PC-3 (cell line): ENCODE data around the gene GALNTL6. TPM values are rescaled to one million over a fixed set of nuclear protein-coding genes. Genes with fewer than 3 reads are reported as not detected.

Experiments used
- ATAC-seq: fragments of 200-7000 bp; cut with Tn5 transposase; 2 replicates; pipeline ENCODE4 v1.9.1; 2020; ENCODE audit warnings: mild to moderate bottlenecking, moderate library complexity
- BruUV-seq: library from RNA; stranded (reverse); fragments of 400-500 nt; replicated peaks from 2 replicates; lab custom pipeline; 2021; lab: Mats Ljungman, UMichigan
- CTCF ChIA-PET: fragments of 300-600 bp; sonication (Branson Sonifier 250); formaldehyde crosslinking; loops from one replicate; lab custom pipeline; 2022; ENCODE audit warnings: antibody characterized with exemption; lab: Charles Lee
- POLR2A ChIA-PET: fragments of 300-600 bp; sonication (Branson Sonifier 250); formaldehyde crosslinking; loops from one replicate; lab custom pipeline; 2022; ENCODE audit warnings: antibody characterized with exemption; ENCODE audit not compliant: unreplicated experiment; lab: Charles Lee
- DNase-seq: peaks from one replicate; pipeline ENCODE4 v3.0.0-alpha.2; 2015
- H2AFZ ChIP-seq: fragments of 300-600 bp; sonication (generic); 2 replicates; pipeline ENCODE4 v1.6.0; 2016; ENCODE audit warnings: antibody characterized with exemption, low read length
- H3F3A ChIP-seq: fragments of 300-600 bp; sonication (generic); one replicate; pipeline ENCODE4 v1.6.0; 2017; ENCODE audit warnings: antibody characterized with exemption, low read length, control low read depth, mild to moderate bottlenecking; ENCODE audit not compliant: unreplicated experiment
- H3K27ac ChIP-seq: fragments of 300-600 bp; sonication (generic); 2 replicates; pipeline ENCODE4 v1.5.1; 2016; ENCODE audit warnings: mild to moderate bottlenecking, low read length
- H3K27me3 ChIP-seq: fragments of 300-600 bp; sonication (generic); 2 replicates; pipeline ENCODE4 v1.6.1; 2016; ENCODE audit warnings: low read length, mixed read lengths
- H3K36me3 ChIP-seq: fragments of 300-600 bp; sonication (generic); 2 replicates; pipeline ENCODE4 v1.6.1; 2016; ENCODE audit warnings: low read depth, mixed run types, low read length, mixed read lengths
- H3K4me1 ChIP-seq: fragments of 300-600 bp; sonication (generic); 2 replicates; pipeline ENCODE4 v1.5.1; 2016; ENCODE audit warnings: low read length; ENCODE audit not compliant: insufficient read depth
- H3K4me2 ChIP-seq: fragments of 300-600 bp; sonication (generic); 2 replicates; pipeline ENCODE4 v1.6.0; 2016; ENCODE audit warnings: low read length
- H3K4me3 ChIP-seq: fragments of 300-600 bp; sonication (generic); 2 replicates; pipeline ENCODE4 v1.5.1; 2016; ENCODE audit warnings: mild to moderate bottlenecking, low read length, mixed read lengths
- H3K79me2 ChIP-seq: fragments of 300-600 bp; sonication (generic); 2 replicates; pipeline ENCODE4 v1.6.1; 2017; ENCODE audit warnings: low read length, mixed read lengths
- H3K9ac ChIP-seq: fragments of 300-600 bp; sonication (generic); 2 replicates; pipeline ENCODE4 v1.6.0; 2016; ENCODE audit warnings: mild to moderate bottlenecking, low read length
- H3K9me2 ChIP-seq: fragments of 300-600 bp; sonication (generic); replicated peaks from 2 replicates; pipeline ENCODE4 v1.6.1; 2016; ENCODE audit warnings: mixed run types, low read length, mixed read lengths
- H3K9me3 ChIP-seq: fragments of 300-600 bp; sonication (generic); 2 replicates; pipeline ENCODE4 v1.6.1; 2016; ENCODE audit warnings: low read length, mixed read lengths
- H4K20me1 ChIP-seq: fragments of 300-600 bp; sonication (generic); 2 replicates; pipeline ENCODE4 v1.6.1; 2016; ENCODE audit warnings: low read length, mixed read lengths
- EZH2 ChIP-seq: fragments of 300-600 bp; sonication (generic); IDR thresholded peaks from one replicate; pipeline ENCODE4 v1.6.1; 2017; ENCODE audit warnings: antibody characterized with exemption, mild to moderate bottlenecking, low read length; ENCODE audit not compliant: unreplicated experiment
- EZH2phosphoT487 ChIP-seq: fragments of 300-600 bp; sonication (generic); IDR thresholded peaks from 2 replicates; pipeline ENCODE4 v1.6.1; 2018; ENCODE audit warnings: mild to moderate bottlenecking, antibody characterized with exemption, low read length, borderline replicate concordance
- intact Hi-C: fragments of 100-400 bp; cut with micrococcal nuclease; formaldehyde crosslinking; loops from 2 replicates; pipeline ENCODE4 v1.9.0; 2023
- total RNA-seq: library from RNA; depleted of rRNA; stranded (reverse); fragments of >200 nt; gene quantifications from 2 replicates; pipeline ENCODE4 v1.2.3, GENCODE V29; 2014
- TF ChIP-seq, protein P1 (sequence below): fragments of 300-600 bp; sonication (generic); conservative IDR thresholded peaks from 2 replicates; pipeline ENCODE4 v1.5.1; 2017; ENCODE audit warnings: antibody characterized with exemption, low read depth, mild to moderate bottlenecking, low read length

Gene GALNTL6
- total RNA-seq, 1 experiment from 2014 or later = not detected

DNA sequence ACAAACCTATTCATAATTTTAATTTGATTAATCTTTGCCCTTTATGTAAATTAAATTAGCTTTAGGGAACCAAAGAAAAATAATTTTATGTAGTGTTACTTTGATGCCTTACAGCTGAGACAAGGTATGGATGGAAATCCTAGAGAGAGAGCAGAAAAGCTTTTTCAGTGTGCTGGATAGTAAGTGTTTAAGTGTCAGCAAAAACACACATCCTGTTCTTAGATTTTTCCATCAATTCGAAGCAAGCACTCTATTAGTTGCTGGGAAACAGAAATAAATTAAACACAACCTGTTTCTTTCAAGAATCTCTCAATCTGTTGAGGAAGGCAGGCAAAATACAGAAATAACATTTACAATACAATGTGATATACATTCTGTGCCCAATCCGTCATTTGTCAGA, 327.8 kb downstream of the GALNTL6 start:
- Histone ChIP-seq H3K27me3 (no peaks in the 10 kb centered on the region), H4K20me1 (no peaks in the 10 kb centered on the region), H3K9ac (no peak overlapping the region), H3F3A (no peaks in the 10 kb centered on the region), H3K27ac (no peak overlapping the region), H3K36me3 (no peaks in the 10 kb centered on the region), H3K4me2 (no peak overlapping the region), H3K4me1 (no peaks in the 10 kb centered on the region; the same call in 1 of the 2 replicates), H3K79me2 (no peaks in the 10 kb centered on the region), H3K4me3 (no peak overlapping the region), H3K9me3 (no peaks in the 10 kb centered on the region), H2AFZ (no peak overlapping the region), H3K9me2 (no peaks in the 10 kb centered on the region)
- CTCF ChIA-PET = no interaction called here
- no TSS peak for BruUV-seq
- ATAC-seq (no peak), DNase-seq (no peak)
- POLR2A ChIA-PET = no interaction called here
- intact Hi-C loops = no loop called here
- TF ChIP-seq EZH2 (no peak), EZH2phosphoT487 (no peak)
- TF ChIP-seq, protein P1, sequence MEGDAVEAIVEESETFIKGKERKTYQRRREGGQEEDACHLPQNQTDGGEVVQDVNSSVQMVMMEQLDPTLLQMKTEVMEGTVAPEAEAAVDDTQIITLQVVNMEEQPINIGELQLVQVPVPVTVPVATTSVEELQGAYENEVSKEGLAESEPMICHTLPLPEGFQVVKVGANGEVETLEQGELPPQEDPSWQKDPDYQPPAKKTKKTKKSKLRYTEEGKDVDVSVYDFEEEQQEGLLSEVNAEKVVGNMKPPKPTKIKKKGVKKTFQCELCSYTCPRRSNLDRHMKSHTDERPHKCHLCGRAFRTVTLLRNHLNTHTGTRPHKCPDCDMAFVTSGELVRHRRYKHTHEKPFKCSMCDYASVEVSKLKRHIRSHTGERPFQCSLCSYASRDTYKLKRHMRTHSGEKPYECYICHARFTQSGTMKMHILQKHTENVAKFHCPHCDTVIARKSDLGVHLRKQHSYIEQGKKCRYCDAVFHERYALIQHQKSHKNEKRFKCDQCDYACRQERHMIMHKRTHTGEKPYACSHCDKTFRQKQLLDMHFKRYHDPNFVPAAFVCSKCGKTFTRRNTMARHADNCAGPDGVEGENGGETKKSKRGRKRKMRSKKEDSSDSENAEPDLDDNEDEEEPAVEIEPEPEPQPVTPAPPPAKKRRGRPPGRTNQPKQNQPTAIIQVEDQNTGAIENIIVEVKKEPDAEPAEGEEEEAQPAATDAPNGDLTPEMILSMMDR = no peak

GRCh38 chr4:172142281-172142741, 329.1 kb downstream of the GALNTL6 start:
- Histone ChIP-seq H3K9me2 (no peaks in the 10 kb centered on the region), H4K20me1 (no peaks in the 10 kb centered on the region), H3K27me3 (no peaks in the 10 kb centered on the region), H3K36me3 (no peaks in the 10 kb centered on the region), H3K27ac (no peak overlapping the region), H3K4me2 (no peak overlapping the region), H3F3A (no peaks in the 10 kb centered on the region), H3K79me2 (no peaks in the 10 kb centered on the region), H2AFZ (no peak overlapping the region), H3K4me1 (no peaks in the 10 kb centered on the region; the same call in 1 of the 2 replicates), H3K4me3 (no peak overlapping the region), H3K9ac (no peak overlapping the region), H3K9me3 (no peaks in the 10 kb centered on the region)
- intact Hi-C loops = no loop called here
- ChIA-PET POLR2A (no interaction called here), CTCF (interaction anchor here (0.6 kb wide), 1 partner anchor 256 kb away, joined by 4 read pairs; no protein-coding TSS in a partner anchor)
- ATAC-seq (no peak), DNase-seq (peak; percentile 26)
- BruUV-seq = no TSS peak
- TF ChIP-seq EZH2phosphoT487 (no peak), EZH2 (no peak)
- TF ChIP-seq, protein P1 = no peak

GRCh38 chr4:172143605-172144314, 330.6 kb downstream of the GALNTL6 start:
- TF ChIP-seq EZH2phosphoT487 (no peak), EZH2 (no peak)
- TF ChIP-seq, protein P1 = no peak
- POLR2A ChIA-PET = no interaction called here
- Histone ChIP-seq H3K27ac (no peak overlapping the region), H3K27me3 (no peaks in the 10 kb centered on the region), H2AFZ (no peak overlapping the region), H4K20me1 (no peaks in the 10 kb centered on the region), H3K4me1 (no peaks in the 10 kb centered on the region; the same call in 1 of the 2 replicates), H3F3A (no peaks in the 10 kb centered on the region), H3K4me2 (no peak overlapping the region), H3K4me3 (no peak overlapping the region), H3K9ac (no peak overlapping the region), H3K36me3 (no peaks in the 10 kb centered on the region), H3K9me2 (no peaks in the 10 kb centered on the region), H3K79me2 (no peaks in the 10 kb centered on the region), H3K9me3 (no peaks in the 10 kb centered on the region)
- ATAC-seq (no peak), DNase-seq (no peak)
- no TSS peak for BruUV-seq
- CTCF ChIA-PET = no interaction called here
- intact Hi-C loops = no loop called here
